ENCODE measurements around the gene FAM174B. TPM values are rescaled to one million over a fixed set of nuclear protein-coding genes. Genes with fewer than 3 reads are reported as not detected.

Gene FAM174B
- total and polyA plus RNA-seq, 10 of the 15 experiments (the other 5 are each of a cell fraction or from before 2014, with no cell fraction given): 0.71 to 15.9 (median 4.2) TPM

- TF ChIP-seq IRF3 (IDR thresholded peaks at IDR 0.05) (no peak), YY1 (IDR thresholded peaks at IDR 0.05; ENCODE audit: low read depth, low read length) (no peak), SKIL (IDR thresholded peaks at IDR 0.05; ENCODE audit: low read depth, poor library complexity, severe bottlenecking) (no peak), NKRF (conservative IDR thresholded peaks at IDR 0.05) (no peak), EZH2 (IDR thresholded peaks at IDR 0.05; ENCODE audit: borderline replicate concordance, control insufficient read depth, low read depth, low read length) (no peak), ZNF687 (IDR thresholded peaks at IDR 0.05) (no peak)
Observed at GRCh38 chr15:92636401-92636907, 19.1 kb downstream of the FAM174B start (continued).
